HG02840 (cell line): ENCODE results near the gene MMP14.

Experiments
- ATAC-seq: cut with Tn5 transposase; IDR thresholded peaks from one replicate; pipeline ENCODE4 v1.9.1; 2021; ENCODE audit warnings: mild to moderate bottlenecking, moderate library complexity, moderate number of reproducible peaks; ENCODE audit not compliant: unreplicated experiment, low FRiP score

MMP14 gene

DNA sequence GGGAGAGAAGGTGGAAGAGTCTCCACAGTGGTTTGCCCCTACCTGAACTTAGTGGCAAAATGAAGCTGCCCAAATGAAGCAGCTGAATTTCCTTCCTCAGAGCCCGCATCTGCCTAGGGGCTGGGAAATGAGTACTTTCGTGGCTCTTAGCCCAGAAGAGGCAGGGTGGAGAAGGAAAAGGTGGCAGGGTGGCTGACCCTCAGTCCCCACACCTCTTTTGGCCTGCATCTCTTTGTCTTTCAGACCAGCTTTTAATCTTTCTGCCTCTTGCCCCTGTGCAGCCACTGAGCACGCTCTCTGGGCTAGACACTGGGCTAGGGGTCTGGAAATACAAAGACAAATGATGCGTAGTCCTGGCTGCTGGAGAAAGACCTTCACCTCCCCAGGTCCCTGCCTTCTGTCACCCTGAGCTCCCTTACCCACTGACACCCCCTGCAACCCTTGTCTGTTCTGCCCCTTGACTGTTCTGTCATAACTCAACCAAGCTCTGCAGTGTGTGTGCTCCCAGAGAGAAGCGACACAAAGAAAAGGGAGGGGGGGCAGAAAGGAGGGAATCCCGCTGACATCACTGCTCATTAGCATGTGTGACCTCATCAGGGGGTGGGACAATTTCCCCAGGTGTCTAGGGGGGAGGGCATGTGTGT lies 46.3 kb downstream of the MMP14 start:
- no peak for ATAC-seq

DNA sequence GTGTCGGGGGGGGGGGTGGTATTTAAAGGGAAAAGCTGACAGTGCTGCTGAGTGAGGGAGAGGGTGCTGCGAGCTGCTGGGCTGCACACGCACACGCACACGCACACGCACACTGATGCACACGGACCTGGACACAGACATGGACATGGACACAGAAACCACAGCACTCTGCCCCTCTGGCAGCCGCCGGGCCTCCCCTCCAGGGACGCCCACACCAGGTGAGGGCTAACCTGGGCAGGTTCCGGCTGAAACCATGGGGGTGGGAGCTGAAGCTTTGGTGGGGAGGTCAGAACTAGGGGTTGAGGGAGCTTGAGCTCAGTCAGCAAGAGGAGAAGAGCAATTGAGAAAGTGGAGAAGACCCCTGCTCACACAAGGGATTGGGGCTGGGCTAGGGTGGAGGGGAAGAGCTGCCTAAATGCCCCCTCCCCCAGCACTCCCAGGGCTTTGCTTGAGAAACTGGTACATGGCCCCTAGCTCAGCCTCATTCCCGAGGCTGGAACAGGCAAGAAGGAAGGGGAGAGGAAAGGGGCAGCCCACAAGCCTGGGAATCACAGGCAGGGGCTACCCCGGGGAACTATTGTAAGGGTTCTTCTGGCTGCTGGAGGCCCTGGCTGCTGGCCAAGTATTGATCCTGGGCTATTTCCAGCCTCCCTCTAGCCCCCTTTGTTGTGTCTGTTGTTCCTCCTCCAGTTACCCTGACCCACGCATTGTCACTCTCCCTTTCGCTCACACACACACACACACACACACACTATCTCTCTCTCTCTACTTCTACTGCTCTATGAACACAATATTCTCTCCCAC lies 47.0 kb downstream of the MMP14 start, which contains the start of gene REM2:
Gene REM2 (plus strand): TSS at position 50 of the 804 bp plus-strand sequence. CDS start 66 bp downstream, at position 116.
- ATAC-seq = no peak

DNA sequence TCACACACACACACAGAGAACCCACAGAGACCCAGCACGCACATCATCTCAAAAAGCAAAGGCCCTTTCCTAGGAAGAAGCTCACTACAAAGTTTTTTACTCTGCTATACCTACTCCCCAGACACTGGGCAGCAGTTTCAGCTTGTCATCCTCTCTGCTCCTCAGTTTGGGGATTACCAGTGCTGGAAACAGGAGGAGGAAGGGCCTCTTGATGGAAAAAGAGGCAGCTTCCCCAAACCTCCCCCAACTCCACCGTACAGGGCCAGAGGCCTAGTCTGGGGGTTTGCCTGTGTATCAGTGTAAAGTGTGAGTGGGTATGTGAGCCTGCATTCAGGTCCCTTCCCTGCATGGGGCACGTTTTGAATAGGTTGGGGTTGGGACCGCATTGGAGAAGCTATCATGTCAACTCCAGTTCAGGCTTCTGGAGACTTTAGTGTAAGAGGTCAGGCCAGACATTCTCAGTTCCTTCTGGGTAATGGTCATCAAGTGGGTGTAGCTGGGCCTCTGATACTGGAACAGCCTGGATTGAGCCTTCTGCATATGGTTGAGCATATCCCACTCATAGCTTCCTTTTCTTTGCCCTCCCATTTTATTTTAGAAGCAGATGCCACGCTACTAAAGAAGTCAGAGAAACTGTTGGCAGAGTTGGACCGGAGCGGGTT lies 47.8 kb downstream of the MMP14 start:
- ATAC-seq = no peak

GRCh38 chr14:22884738-22885523 lies 48.5 kb downstream of the MMP14 start:
- no peak for ATAC-seq

DNA sequence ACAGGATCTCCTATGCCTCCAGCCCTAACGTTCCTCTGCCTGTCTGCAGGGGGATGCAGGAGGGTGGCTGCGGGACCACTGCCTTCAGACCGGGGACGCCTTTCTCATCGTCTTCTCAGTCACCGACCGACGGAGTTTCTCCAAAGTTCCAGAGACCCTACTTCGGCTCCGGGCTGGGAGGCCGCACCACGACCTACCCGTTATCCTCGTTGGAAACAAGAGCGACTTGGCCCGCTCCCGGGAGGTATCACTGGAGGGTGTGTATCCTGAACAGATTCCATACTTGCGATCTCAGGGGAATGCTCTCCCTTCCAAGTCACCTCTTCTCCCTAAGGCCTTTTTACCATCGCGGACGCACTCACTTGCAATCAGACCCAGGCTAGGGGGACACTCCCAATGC lies 49.6 kb downstream of the MMP14 start:
- no peak for ATAC-seq

DNA sequence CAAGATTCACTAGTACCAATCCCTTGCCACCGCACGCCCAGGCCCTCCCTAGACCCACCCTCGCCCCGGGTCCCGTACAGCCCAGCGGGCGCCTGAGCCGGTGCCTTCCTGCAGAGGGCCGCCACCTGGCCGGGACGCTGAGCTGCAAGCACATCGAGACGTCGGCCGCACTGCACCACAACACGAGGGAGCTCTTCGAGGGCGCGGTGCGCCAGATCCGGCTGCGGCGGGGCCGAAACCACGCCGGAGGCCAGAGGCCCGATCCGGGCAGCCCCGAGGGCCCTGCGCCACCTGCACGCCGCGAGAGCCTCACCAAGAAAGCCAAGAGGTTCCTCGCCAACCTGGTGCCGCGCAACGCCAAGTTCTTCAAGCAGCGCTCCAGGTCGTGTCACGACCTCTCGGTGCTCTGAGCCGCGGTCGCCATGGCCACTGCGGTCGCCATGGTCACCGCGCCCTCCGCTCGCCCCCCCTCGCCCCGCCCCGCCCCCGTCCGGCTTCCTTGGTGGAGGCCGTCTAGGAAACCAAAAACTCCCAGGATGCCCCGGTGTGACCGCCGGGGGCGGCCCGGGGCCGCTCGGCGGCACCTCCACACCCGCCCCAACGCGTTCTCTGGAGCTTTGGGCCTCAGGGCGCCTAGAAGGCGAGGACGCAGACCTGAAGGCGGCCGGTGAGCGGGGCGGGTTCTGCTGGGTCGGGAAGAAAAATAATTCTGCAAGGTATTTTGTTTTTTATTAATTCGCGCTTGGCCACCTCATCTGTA lies 50.3 kb downstream of the MMP14 start:
- peak; percentile 57 for ATAC-seq

GRCh38 chr14:22887260-22887989 lies 51.0 kb downstream of the MMP14 start:
- ATAC-seq = peak; percentile 33

GRCh38 chr14:22887990-22888378 lies 51.6 kb downstream of the MMP14 start:
- no peak for ATAC-seq

- ATAC-seq = no peak
Observed at GRCh38 chr14:22888662-22889061, 52.3 kb downstream of the MMP14 start.

DNA sequence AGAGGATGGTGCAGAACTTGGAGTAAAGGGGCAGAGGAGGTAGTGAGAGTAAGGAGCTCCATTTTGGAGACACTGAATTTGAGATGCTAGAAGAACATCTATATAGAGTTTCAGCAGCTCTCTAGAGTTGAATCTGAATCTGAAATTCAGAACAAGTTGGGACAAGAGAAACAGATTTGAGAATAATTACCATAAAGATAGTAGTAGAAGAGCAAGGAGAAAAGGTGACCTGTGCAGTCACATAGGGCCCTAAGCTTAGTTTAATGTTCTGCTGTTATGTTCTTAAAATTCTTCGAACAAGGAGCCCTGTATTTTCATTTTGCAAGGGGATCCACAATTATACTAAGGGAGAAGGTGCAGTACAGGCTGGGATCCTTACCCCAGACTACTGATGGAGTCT lies 54.0 kb downstream of the MMP14 start:
- ATAC-seq = no peak

- no peak for ATAC-seq
Observed at GRCh38 chr14:22892488-22892887, 56.1 kb downstream of the MMP14 start.

DNA sequence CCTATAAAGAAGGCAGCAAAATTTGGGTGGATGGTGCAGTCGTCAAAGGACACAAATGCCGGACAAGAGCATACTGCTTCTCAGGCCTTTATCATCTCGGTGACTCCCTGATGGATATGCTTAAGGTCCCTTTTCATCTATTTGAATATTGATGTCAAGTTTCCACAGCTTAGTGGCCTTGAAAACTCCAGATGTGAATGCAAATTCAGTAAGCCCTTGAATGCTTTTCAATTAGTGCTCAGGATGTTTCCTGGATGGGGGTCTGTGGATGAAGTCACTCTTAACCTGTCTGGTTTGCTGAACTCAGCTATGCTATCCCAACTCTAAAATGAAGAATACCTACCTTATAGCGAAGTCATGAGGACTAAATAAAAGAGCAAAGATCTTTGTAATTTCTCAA lies 57.3 kb downstream of the MMP14 start:
- no peak for ATAC-seq

DNA sequence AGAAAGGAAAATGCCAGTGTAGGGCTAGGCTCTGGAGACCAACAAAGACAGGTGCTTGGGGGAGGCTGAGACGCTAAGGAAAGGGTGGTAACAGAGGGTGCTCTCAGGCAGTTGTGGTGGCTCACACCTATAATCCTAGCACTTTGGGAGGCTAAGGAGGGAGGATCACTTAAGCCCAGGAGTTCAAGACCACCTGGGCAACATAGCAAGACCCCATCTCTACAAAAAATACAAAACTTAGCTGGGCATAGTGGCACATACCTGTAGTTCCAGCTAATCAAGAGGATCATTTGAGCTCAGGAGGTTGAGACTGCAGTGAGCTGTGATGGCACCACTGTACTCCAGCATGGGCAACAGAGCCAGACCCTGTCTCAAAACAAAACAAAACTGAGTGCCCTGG lies 59.0 kb downstream of the MMP14 start:
- no peak for ATAC-seq

DNA sequence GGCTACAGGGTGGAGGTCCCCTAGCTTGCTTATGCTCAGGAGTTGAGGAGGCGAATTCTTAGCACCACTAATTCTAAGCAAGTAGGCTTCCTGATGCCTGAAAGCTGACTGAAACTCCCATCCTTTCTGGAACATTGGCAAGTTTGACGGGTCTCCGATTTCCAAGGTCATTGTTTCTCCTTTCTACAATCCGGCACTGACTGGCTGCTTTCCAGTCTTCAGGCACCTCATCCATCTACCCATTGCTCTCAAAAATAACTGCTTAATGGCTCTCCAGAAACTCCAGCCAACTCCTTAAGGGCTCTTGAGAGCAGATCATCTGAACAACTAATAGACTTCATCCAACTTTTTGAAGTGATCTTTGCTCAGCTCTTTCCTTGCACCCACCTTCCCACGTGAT lies 60.0 kb downstream of the MMP14 start:
- no peak for ATAC-seq

DNA sequence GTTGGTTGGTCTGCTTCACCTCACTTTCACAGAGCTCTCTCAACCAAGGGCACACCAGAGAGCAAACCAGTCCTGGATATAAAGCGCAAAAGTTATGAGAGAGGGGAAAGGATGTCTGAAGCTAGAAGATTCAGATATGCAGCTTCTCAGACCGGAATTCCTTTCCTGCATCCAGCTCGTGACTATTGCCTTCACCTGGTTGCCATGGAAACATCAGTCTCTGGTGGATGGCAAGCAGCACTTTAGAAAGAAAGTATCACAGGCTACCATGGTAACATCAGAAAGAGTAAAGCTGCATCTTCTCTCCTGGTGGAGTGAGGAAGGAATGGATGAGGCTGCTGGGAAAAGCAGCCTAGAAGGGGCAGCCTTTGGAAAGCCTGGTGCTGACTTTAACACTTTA lies 60.4 kb downstream of the MMP14 start:
- no peak for ATAC-seq

DNA sequence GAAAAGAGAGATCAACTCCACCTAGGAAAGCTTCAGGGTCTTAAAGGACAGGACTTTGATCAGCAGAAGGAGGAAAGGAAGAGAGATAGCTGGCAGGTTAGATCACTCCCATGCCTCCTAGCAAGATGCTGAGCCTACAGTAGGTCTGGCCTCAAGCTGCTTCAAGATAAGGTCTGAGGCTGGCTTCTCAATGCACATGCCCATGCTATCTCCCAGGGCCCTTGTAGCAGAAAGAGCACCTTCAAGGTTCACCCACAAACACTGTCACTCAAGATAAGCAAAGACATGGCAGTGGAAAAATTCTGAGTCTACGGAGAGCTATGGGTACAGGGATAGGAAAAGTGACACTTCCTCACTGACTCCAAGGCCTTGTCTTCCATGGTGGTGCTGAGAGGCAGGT lies 61.0 kb downstream of the MMP14 start:
- ATAC-seq = no peak
